GM21619 (cell line): ENCODE measurements around the gene MOAP1.
"Not testable (repeated sequence)": the region's sequence is repeated elsewhere in the genome, so short reads cannot be mapped to it uniquely, and the experiment has no call there.

ENCODE experiments used
- ATAC-seq: cut with Tn5 transposase; IDR thresholded peaks from one replicate; pipeline ENCODE4 v1.9.1; 2021; ENCODE audit not compliant: unreplicated experiment

The MOAP1 gene

DNA sequence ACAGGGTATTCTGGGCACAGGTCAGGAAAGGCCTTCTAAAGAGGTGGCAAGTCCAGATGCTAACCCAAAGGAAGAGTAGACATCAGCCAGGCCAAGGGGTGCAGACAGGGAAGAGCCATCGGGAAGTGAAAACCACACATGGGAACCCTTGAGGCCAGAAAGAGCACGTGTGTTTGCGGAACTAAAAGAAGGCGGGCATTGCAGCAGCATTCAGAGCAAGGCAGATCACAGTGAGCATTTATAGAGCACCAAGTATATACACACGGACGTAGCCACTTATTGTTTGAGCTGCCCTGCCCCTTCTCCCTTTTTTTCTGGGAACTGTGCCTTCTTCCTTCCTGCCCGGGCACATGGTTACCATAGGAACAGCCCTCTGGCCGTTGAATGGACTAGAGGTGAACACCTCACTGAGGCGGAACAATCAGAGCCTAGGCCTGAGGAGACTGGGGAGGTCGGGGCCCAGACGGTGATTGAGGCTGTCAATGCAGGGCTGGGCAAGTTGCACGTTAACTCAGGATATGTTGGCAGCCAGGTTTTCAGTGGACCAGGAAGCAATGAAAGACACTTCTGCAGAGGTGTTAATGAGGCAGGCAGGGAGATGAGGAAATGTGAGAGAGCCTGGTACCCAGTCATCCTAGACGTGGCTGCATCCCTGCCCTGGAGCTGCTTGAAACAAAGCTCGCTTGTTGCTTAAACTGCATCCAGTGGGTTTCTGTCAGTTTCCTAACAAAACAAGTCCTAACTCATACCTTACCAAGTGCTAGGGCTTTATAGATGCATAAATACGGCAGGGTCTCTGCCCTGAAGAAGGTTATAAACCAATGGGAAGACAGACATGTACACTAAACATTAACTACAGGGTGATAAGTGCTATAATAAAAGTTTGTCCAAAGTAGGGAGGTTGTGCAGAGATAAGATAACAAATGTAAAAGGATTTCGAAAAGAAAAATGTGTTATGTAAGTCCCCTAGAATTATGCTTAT lies 34.2 kb downstream of the MOAP1 start:
- ATAC-seq: no peak

- no peak for ATAC-seq
Measured at GRCh38 chr14:93148979-93149378, 35.7 kb downstream of the MOAP1 start.

- ATAC-seq: peak; percentile 69
Measured at GRCh38 chr14:93146119-93146518, 38.6 kb downstream of the MOAP1 start.

DNA sequence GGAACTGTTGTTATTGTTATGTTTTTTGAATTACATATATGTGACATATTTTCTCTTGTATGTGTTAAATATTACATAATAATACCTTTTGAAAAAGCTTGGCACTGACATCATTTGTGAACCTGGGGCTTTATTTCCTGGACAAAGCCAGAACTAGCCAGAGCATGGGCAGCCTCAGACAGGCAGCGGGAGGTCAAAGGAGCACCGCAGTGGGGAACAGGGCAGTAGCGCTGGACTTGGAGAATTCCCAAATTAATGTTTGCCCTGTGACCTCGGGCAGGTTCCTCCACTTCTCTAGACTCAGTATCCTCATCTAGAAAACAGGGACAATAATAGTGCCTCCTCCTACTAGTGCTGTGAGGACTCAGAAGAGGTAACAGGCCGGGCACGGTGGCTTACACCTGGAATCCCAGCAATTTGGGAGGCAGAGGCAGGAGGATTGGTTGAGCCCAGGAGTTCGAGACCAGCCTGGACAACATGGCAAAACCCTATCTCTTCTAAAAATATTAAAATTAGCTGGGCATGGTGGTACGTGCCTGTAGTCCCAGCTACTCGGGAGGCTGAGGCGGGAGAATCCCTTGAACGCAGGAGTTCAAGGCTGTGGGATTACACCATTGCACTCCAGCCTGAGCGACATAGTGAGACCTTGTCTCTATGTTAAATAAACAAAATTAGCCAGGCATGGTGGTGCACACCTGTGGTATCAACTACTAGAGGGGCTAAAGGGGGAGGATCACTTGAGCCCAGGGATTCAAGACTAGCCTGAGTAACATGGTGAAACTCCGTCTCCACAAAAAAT lies 41.6 kb downstream of the MOAP1 start:
- no peak for ATAC-seq

GRCh38 chr14:93137864-93138263 lies 46.8 kb downstream of the MOAP1 start:
- ATAC-seq: no peak

GRCh38 chr14:93136508-93136907 lies 48.2 kb downstream of the MOAP1 start:
- ATAC-seq: not testable (repeated sequence)

DNA sequence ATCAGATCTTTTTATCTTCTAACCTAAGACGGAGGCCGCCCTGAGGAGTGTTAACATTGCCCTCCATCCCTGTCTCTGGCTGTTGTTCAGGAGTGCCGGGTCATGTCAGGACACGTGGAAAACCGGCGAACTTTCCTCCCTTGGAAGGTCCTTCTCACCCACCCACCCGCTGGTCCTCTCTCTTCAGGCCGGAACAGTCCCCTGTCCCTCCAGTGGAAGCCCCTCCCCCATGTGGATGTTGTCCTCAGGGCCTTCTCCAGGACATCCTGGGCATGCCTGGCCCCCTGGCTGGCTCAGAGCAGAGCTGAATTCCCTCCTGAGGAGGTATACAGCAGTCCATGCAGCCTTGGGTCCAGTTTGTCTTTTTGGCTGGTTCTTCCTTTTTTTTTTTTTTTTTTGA lies 48.7 kb downstream of the MOAP1 start:
- ATAC-seq: no peak

GRCh38 chr14:93135399-93135798 lies 49.3 kb downstream of the MOAP1 start:
- no peak for ATAC-seq

DNA sequence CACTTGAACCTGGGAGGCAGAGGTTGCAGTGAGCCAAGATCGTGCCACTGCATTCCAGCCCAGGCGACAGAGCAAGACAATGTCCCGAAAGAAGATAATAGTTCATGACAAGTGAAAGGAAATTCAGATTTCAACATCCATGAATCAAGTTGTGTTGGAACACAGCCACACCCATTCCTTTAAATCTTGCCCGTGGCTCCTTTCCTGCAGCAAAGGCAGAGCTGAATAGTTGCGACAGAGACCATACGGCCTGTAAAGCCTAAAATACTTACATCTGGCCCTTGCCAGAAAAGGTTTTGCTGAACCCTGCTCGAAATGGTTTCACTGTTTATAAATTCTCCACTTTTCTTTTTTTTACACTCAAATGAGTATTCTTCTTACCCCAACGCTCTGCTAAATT lies 51.2 kb downstream of the MOAP1 start:
- no peak for ATAC-seq

DNA sequence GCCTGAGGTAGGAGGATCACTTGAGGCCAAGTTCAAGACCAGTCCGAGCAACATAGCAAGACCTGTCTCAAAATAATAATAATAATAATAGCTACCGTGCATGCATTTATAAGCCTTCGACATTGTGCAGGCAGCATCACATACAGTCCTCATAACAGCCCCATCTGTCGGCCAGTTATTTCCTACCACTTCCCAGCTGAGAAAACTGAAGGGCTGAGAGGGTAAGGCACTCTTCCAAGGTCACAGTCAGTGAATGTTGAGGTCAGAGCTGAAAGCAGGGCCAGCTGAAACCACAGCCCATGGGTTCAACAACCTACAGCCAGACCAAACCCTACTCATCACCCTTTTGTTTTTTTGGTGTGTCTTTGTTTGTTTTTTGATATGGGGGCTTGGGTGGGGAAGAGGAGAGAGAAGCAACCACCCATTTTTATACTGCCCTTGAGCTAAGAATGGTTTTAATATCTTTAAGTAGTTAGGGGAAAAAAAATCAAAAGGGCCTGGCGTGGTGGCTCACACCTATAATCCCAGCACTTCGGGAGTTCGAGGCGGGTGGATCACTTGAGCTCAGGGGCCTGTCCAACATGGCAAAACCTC lies 52.1 kb downstream of the MOAP1 start:
- ATAC-seq: no peak
